Measurements from ENCODE around the gene C1QA.
A peak's percentile ranks its signal among the peaks of the same experiment; 100 is the strongest.
"Not testable (repeated sequence)": the region's sequence is repeated elsewhere in the genome, so short reads cannot be mapped to it uniquely, and the experiment has no call there.

C1QA gene

GRCh38 chr1:22666412-22666811 is 30.0 kb downstream of the C1QA start:
- DNase-seq (ENCODE audit: low spot score) = no peak
- TF ChIP-seq CTCF (IDR thresholded peaks at IDR 0.05; ENCODE audit: poor library complexity, severe bottlenecking) = no peak
- no peak overlapping the region for H3K27ac ChIP-seq (ENCODE audit: poor library complexity, severe bottlenecking)
- H3K4me1 ChIP-seq (ENCODE audit: insufficient read depth, poor library complexity, severe bottlenecking) = no peaks in the 10 kb centered on the region
- H3K36me3 ChIP-seq (ENCODE audit: low read depth) = no peaks in the 10 kb centered on the region
- no peak for ATAC-seq (ENCODE audit: low read depth)
- H3K9me3 ChIP-seq (ENCODE audit: severe bottlenecking) = no peaks in the 10 kb centered on the region
- peaks cover 4% of the 10 kb centered on the region for H3K27me3 ChIP-seq (ENCODE audit: insufficient read depth, poor library complexity, severe bottlenecking)
- H3K4me3 ChIP-seq (ENCODE audit: severe bottlenecking) = no peak overlapping the region

GRCh38 chr1:22668840-22669239 is 32.4 kb downstream of the C1QA start:
- not testable (repeated sequence) for H3K36me3 ChIP-seq (ENCODE audit: low read depth); DNase-seq (ENCODE audit: low spot score); H3K4me3 ChIP-seq (ENCODE audit: severe bottlenecking); H3K4me1 ChIP-seq (ENCODE audit: insufficient read depth, poor library complexity, severe bottlenecking); H3K9me3 ChIP-seq (ENCODE audit: severe bottlenecking); ATAC-seq (ENCODE audit: low read depth); H3K27ac ChIP-seq (ENCODE audit: poor library complexity, severe bottlenecking); H3K27me3 ChIP-seq (ENCODE audit: insufficient read depth, poor library complexity, severe bottlenecking)

- no peaks in the 10 kb centered on the region for H3K36me3 ChIP-seq (ENCODE audit: low read depth)
- no peaks in the 10 kb centered on the region for H3K9me3 ChIP-seq (ENCODE audit: severe bottlenecking)
- no peaks in the 10 kb centered on the region for H3K4me1 ChIP-seq (ENCODE audit: insufficient read depth, poor library complexity, severe bottlenecking)
- no peak for TF ChIP-seq CTCF (IDR thresholded peaks at IDR 0.05; ENCODE audit: poor library complexity, severe bottlenecking)
- DNase-seq (ENCODE audit: low spot score) (no peak), ATAC-seq (ENCODE audit: low read depth) (peak; percentile 15; the same call in 1 of the 3 replicates)
- H3K27ac ChIP-seq (ENCODE audit: poor library complexity, severe bottlenecking) = no peak overlapping the region
- peaks cover 4% of the 10 kb centered on the region for H3K27me3 ChIP-seq (ENCODE audit: insufficient read depth, poor library complexity, severe bottlenecking)
- no peak overlapping the region for H3K4me3 ChIP-seq (ENCODE audit: severe bottlenecking)
Measured at GRCh38 chr1:22670352-22670975, 34.0 kb downstream of the C1QA start.

- TF ChIP-seq CTCF (IDR thresholded peaks at IDR 0.05; ENCODE audit: poor library complexity, severe bottlenecking) = no peak
- H3K36me3 ChIP-seq (ENCODE audit: low read depth) = no peaks in the 10 kb centered on the region
- no peak for ATAC-seq (ENCODE audit: low read depth)
- H3K9me3 ChIP-seq (ENCODE audit: severe bottlenecking) = no peaks in the 10 kb centered on the region
- H3K4me3 ChIP-seq (ENCODE audit: severe bottlenecking) = no peak overlapping the region
- H3K4me1 ChIP-seq (ENCODE audit: insufficient read depth, poor library complexity, severe bottlenecking) = no peaks in the 10 kb centered on the region
- H3K27me3 ChIP-seq (ENCODE audit: insufficient read depth, poor library complexity, severe bottlenecking) = peaks cover 4% of the 10 kb centered on the region
- no peak overlapping the region for H3K27ac ChIP-seq (ENCODE audit: poor library complexity, severe bottlenecking)
- DNase-seq (ENCODE audit: low spot score) = no peak
Measured at GRCh38 chr1:22671999-22672398, 35.6 kb downstream of the C1QA start.

- ATAC-seq (ENCODE audit: low read depth) (peak; percentile 48; the same call in 2 of the 3 replicates), DNase-seq (ENCODE audit: low spot score) (no peak)
- peaks cover 4% of the 10 kb centered on the region for H3K27me3 ChIP-seq (ENCODE audit: insufficient read depth, poor library complexity, severe bottlenecking)
- no peaks in the 10 kb centered on the region for H3K36me3 ChIP-seq (ENCODE audit: low read depth)
- TF ChIP-seq CTCF (IDR thresholded peaks at IDR 0.05; ENCODE audit: poor library complexity, severe bottlenecking) = peak; percentile 79
- H3K4me1 ChIP-seq (ENCODE audit: insufficient read depth, poor library complexity, severe bottlenecking) = no peaks in the 10 kb centered on the region
- H3K27ac ChIP-seq (ENCODE audit: poor library complexity, severe bottlenecking) = no peak overlapping the region
- H3K9me3 ChIP-seq (ENCODE audit: severe bottlenecking) = no peaks in the 10 kb centered on the region
- no peak overlapping the region for H3K4me3 ChIP-seq (ENCODE audit: severe bottlenecking)
Measured at GRCh38 chr1:22673486-22674409, 37.3 kb downstream of the C1QA start.

Measured in RWPE2 (cell line).